PC-9 (cell line): Measurements from ENCODE around the gene CARMIL1.

Experiments
- CTCF ChIP-seq: fragments of 200-600 bp; sonication (generic); conservative IDR thresholded peaks from 2 replicates; pipeline ENCODE4 v1.6.1; 2017; ENCODE audit warnings: mixed run types, antibody characterized with exemption, mild to moderate bottlenecking, moderate library complexity
- EZH2 ChIP-seq: fragments of 200-600 bp; sonication (generic); IDR thresholded peaks from 2 replicates; pipeline ENCODE4 v1.8.0; 2017; ENCODE audit warnings: antibody characterized with exemption, low read depth

- TF ChIP-seq CTCF (peak; percentile 85), EZH2 (no peak)
Observed at GRCh38 chr6:25490018-25490801, 211.0 kb downstream of the CARMIL1 start.
